ENCODE data around the gene ITGAD.

DNA sequence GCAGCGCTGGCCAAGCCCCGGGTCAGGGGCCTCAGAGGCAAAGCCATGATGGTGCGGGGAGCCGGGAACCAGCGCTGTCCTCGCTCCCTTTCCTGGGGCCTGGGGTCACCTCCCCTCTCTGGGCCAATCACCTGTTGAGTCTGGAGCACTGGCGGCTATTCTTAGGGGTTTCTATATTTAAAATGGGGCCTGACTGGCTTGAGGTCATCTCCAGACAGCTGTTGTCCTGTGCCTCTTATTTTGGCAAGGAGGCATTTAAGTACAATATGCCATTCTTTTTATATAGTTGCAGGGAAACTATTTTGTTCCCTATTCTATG lies 35.1 kb downstream of the ITGAD start, which contains the start of gene COX6A2:
- TF ChIP-seq, protein P1, sequence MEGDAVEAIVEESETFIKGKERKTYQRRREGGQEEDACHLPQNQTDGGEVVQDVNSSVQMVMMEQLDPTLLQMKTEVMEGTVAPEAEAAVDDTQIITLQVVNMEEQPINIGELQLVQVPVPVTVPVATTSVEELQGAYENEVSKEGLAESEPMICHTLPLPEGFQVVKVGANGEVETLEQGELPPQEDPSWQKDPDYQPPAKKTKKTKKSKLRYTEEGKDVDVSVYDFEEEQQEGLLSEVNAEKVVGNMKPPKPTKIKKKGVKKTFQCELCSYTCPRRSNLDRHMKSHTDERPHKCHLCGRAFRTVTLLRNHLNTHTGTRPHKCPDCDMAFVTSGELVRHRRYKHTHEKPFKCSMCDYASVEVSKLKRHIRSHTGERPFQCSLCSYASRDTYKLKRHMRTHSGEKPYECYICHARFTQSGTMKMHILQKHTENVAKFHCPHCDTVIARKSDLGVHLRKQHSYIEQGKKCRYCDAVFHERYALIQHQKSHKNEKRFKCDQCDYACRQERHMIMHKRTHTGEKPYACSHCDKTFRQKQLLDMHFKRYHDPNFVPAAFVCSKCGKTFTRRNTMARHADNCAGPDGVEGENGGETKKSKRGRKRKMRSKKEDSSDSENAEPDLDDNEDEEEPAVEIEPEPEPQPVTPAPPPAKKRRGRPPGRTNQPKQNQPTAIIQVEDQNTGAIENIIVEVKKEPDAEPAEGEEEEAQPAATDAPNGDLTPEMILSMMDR (IDR thresholded peaks at IDR 0.05) = no peak
- TF ChIP-seq, protein P2, sequence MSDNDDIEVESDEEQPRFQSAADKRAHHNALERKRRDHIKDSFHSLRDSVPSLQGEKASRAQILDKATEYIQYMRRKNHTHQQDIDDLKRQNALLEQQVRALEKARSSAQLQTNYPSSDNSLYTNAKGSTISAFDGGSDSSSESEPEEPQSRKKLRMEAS (CRISPR knock-in tag; IDR thresholded peaks at IDR 0.05) = no peak
- no peak for TF ChIP-seq FOXJ3 (CRISPR knock-in tag; IDR thresholded peaks at IDR 0.05; ENCODE audit: borderline replicate concordance)
- TF ChIP-seq, protein P3, sequence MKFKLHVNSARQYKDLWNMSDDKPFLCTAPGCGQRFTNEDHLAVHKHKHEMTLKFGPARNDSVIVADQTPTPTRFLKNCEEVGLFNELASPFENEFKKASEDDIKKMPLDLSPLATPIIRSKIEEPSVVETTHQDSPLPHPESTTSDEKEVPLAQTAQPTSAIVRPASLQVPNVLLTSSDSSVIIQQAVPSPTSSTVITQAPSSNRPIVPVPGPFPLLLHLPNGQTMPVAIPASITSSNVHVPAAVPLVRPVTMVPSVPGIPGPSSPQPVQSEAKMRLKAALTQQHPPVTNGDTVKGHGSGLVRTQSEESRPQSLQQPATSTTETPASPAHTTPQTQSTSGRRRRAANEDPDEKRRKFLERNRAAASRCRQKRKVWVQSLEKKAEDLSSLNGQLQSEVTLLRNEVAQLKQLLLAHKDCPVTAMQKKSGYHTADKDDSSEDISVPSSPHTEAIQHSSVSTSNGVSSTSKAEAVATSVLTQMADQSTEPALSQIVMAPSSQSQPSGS (CRISPR knock-in tag; IDR thresholded peaks at IDR 0.05; ENCODE audit: borderline replicate concordance, low read depth) = no peak
